A549 (cell line): ENCODE results near the gene PPM1H.
"Not testable (repeated sequence)": the region's sequence is repeated elsewhere in the genome, so short reads cannot be mapped to it uniquely, and the experiment has no call there.

Experiments used
- CEBPB ChIP-seq, 2 experiments: fragments of >200 bp in 1 of 2; sonication (Bioruptor Twin) in 1 of 2; formaldehyde crosslinking in 1 of 2; IDR thresholded peaks; 2 replicates each; pipeline ENCODE4 v1.6.1; 2012 to 2016
- CHD2 ChIP-seq: fragments of 150-350 bp; IDR thresholded peaks from 2 replicates; pipeline ENCODE4 v1.6.1; 2014; ENCODE audit warnings: low read length; ENCODE audit not compliant: partially characterized antibody
- CTCF ChIP-seq: fragments of >200 bp; sonication (Bioruptor Twin); formaldehyde crosslinking; IDR thresholded peaks from 3 replicates; pipeline ENCODE4 v1.5.1; 2016
- ELK1 ChIP-seq: fragments of 150-350 bp; IDR thresholded peaks from 2 replicates; pipeline ENCODE4 v1.6.1; 2014; ENCODE audit warnings: low read depth, mild to moderate bottlenecking, low read length
- JUN ChIP-seq, 2 experiments: fragments of >200 bp; sonication (Bioruptor Twin); formaldehyde crosslinking; IDR thresholded peaks; 2 replicates in 1 of 2; 3 replicates in 1 of 2; pipeline ENCODE4 v1.6.1; 2016 to 2017
- KDM1A ChIP-seq: fragments of 200-600 bp; sonication (generic); IDR thresholded peaks from 2 replicates; pipeline ENCODE4 v1.6.1; 2016; ENCODE audit warnings: low read depth, mild to moderate bottlenecking
- RAD21 ChIP-seq, 2 experiments: fragments of >200 bp in 1 of 2; sonication (Bioruptor Twin) in 1 of 2; formaldehyde crosslinking in 1 of 2; IDR thresholded peaks in 1 of 2; conservative IDR thresholded peaks in 1 of 2; 2 replicates in 1 of 2; 3 replicates in 1 of 2; pipeline ENCODE4 v1.6.1; 2012 to 2018; ENCODE audit warnings: inconsistent platforms in 1 of 2
- RFX5 ChIP-seq: fragments of 450-650 bp; IDR thresholded peaks from 2 replicates; pipeline ENCODE4 v1.7.1; 2014; ENCODE audit warnings: antibody characterized with exemption, mild to moderate bottlenecking, moderate library complexity
- RNF2 ChIP-seq: fragments of 200-600 bp; sonication (generic); IDR thresholded peaks from 2 replicates; pipeline ENCODE4 v1.6.1; 2016; ENCODE audit warnings: low read depth, mild to moderate bottlenecking, antibody characterized with exemption, moderate library complexity, borderline replicate concordance
- TF ChIP-seq, protein P1 (sequence below): IDR thresholded peaks from 2 replicates; pipeline ENCODE4 v1.6.1; 2012; ENCODE audit warnings: low read depth, borderline replicate concordance
- TF ChIP-seq, protein P2 (sequence below): fragments of 250-450 bp; sonication (Bioruptor Pico); IDR thresholded peaks from 2 replicates; pipeline ENCODE4 v1.5.0; 2021; ENCODE audit warnings: mild to moderate bottlenecking, moderate library complexity, borderline replicate concordance

DNA sequence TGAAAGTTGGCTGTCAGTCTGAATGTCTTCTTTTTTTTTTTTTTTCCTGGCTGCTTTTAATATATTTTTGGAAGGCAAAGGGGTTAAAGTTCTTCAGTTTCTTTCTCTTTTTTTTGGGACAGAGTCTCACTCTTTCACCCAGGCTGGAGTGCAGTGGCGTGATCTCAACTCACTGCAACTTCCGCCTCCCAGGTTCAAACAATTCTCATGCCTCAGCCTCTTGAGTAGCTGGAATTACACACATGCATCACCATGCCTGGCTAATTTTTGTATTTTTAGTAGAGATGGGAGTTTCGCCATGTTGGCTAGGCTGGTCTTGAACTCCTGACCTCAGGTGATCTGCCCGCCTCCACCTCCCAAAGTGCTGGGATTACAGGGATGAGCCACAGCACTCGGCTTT is 270.0 kb downstream of the PPM1H start:
- not testable (repeated sequence) for TF ChIP-seq CTCF; CHD2; RNF2; KDM1A; RFX5; CEBPB (IDR thresholded peaks at IDR 0.05); RAD21 (conservative IDR thresholded peaks at IDR 0.05 in 1 of 2, IDR thresholded peaks at IDR 0.05 in 1 of 2); JUN (IDR thresholded peaks at IDR 0.05); ELK1
- TF ChIP-seq, protein P1, sequence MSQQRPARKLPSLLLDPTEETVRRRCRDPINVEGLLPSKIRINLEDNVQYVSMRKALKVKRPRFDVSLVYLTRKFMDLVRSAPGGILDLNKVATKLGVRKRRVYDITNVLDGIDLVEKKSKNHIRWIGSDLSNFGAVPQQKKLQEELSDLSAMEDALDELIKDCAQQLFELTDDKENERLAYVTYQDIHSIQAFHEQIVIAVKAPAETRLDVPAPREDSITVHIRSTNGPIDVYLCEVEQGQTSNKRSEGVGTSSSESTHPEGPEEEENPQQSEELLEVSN: not testable (repeated sequence)
- TF ChIP-seq, protein P2, sequence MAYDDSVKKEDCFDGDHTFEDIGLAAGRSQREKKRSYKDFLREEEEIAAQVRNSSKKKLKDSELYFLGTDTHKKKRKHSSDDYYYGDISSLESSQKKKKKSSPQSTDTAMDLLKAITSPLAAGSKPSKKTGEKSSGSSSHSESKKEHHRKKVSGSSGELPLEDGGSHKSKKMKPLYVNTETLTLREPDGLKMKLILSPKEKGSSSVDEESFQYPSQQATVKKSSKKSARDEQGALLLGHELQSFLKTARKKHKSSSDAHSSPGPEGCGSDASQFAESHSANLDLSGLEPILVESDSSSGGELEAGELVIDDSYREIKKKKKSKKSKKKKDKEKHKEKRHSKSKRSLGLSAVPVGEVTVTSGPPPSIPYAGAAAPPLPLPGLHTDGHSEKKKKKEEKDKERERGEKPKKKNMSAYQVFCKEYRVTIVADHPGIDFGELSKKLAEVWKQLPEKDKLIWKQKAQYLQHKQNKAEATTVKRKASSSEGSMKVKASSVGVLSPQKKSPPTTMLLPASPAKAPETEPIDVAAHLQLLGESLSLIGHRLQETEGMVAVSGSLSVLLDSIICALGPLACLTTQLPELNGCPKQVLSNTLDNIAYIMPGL: not testable (repeated sequence)
